ENCODE measurements around the gene RITA1.

DNA sequence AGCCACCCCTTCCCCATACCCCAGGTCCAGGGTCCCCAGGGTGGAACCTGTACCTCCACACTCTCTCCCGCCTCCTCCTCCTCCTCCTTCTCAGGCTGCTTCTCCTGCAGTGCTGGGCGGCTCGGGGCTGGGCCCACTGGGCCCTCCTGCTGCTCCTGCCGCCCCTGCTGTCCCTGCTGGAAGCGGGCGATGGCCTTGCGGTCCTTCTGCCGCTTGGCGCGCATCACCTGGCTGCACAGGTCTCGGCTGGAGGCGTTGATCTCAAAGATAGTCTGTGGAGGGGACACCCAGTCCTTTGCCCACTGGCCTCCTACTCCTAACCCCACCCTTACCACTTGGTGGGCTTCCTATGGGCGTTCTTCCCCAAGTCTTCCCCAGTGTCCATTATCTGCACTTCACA is 21.5 kb upstream of the RITA1 start:
- TF ChIP-seq CTCF (IDR thresholded peaks at IDR 0.05; ENCODE audit: low read depth, low read length, missing input control), result no peak
- TF ChIP-seq MAX (IDR thresholded peaks at IDR 0.05), result no peak
- no peak for TF ChIP-seq RAD21 (IDR thresholded peaks at IDR 0.05)
- no peak for TF ChIP-seq TAF1 (conservative IDR thresholded peaks at IDR 0.05)
- no peak for TF ChIP-seq HNF4G (IDR thresholded peaks at IDR 0.05)
- no peak for TF ChIP-seq ATF3 (IDR thresholded peaks at IDR 0.05)
- TF ChIP-seq FOXA2 (IDR thresholded peaks at IDR 0.05), result no peak
- TF ChIP-seq JUND (IDR thresholded peaks at IDR 0.05), result no peak
- no peak for TF ChIP-seq EGR1 (IDR thresholded peaks at IDR 0.05; ENCODE audit: low read depth in 2 of 2)
